Testis (tissue), 3 donors: ENCODE data around the gene ALG1. TPM values are rescaled to one million over a fixed set of nuclear protein-coding genes. Genes with fewer than 3 reads are reported as not detected.
"Not testable (repeated sequence)": the region's sequence is repeated elsewhere in the genome, so short reads cannot be mapped to it uniquely, and the experiment has no call there.

Experiments used
- DNase-seq: peaks from one replicate; pipeline ENCODE4 v3.0.0-alpha.2; 2019
- H3K27ac ChIP-seq, 2 donors: fragments of 200-600 bp; sonication (generic); one replicate each; pipeline ENCODE4 v1.5.1; 2019
- H3K27me3 ChIP-seq: fragments of 200-600 bp; sonication (generic); one replicate; pipeline ENCODE4 v1.5.1; 2019
- H3K36me3 ChIP-seq: fragments of 200-600 bp; sonication (generic); one replicate; pipeline ENCODE4 v1.5.1; 2017; ENCODE audit warnings: low read depth; ENCODE audit errors: missing control alignments
- H3K4me1 ChIP-seq: fragments of 200-600 bp; sonication (generic); one replicate; pipeline ENCODE4 v1.5.1; 2019
- H3K4me3 ChIP-seq, 2 donors: fragments of 200-600 bp; sonication (generic); one replicate each; pipeline ENCODE4 v1.5.1; 2017 to 2019
- H3K9me3 ChIP-seq: fragments of 200-600 bp; sonication (generic); one replicate; pipeline ENCODE4 v1.5.1; 2017
- CTCF ChIP-seq, 3 experiments: fragments of 450-650 bp in 2 of 3; fragments of 200-600 bp in 1 of 3; sonication (generic) in 1 of 3; IDR thresholded peaks; one replicate each; pipeline ENCODE4 v1.5.1; 2016 to 2019; ENCODE audit warnings: antibody characterized with exemption in 3 of 3, mild to moderate bottlenecking in 2 of 3, moderate library complexity in 1 of 3
- POLR2A ChIP-seq: fragments of 450-650 bp; IDR thresholded peaks from one replicate; pipeline ENCODE4 v1.6.1; 2017; ENCODE audit warnings: antibody characterized with exemption, mild to moderate bottlenecking, moderate library complexity
- WGBS, 2 donors: methylation state at CpG; one replicate each; pipeline ENCODE4 v1.1.5; 2018; 5-methylcytosine and 5-hydroxymethylcytosine counted together
- intact Hi-C: fragments of 100-400 bp; cut with DNase I; formaldehyde crosslinking; loops from one replicate; pipeline ENCODE4 v1.15.1; 2023; ENCODE audit warnings: low total_unique reads
- polyA plus RNA-seq: library from polyadenylated mRNA; stranded (reverse); fragments of 350-450 nt; fragmentation: Illumina TruSeq; extraction: RNeasy Lipid Tissue Mini Kit (QIAGEN cat#74804); gene quantifications from one replicate; pipeline ENCODE4 v1.2.3, GENCODE V29; 2014; ENCODE audit warnings: low read depth, low replicate concordance; ENCODE audit not compliant: insufficient read depth
- total RNA-seq, 2 donors: library from RNA; depleted of rRNA; stranded (reverse); fragments of >200 nt; gene quantifications; one replicate each; pipeline ENCODE4 v1.2.3, GENCODE V29; 2016

Gene ALG1
- total and polyA plus RNA-seq, 3 donors from 2014 or later, result 34.3 to 54.3 (median 35.9) TPM

DNA sequence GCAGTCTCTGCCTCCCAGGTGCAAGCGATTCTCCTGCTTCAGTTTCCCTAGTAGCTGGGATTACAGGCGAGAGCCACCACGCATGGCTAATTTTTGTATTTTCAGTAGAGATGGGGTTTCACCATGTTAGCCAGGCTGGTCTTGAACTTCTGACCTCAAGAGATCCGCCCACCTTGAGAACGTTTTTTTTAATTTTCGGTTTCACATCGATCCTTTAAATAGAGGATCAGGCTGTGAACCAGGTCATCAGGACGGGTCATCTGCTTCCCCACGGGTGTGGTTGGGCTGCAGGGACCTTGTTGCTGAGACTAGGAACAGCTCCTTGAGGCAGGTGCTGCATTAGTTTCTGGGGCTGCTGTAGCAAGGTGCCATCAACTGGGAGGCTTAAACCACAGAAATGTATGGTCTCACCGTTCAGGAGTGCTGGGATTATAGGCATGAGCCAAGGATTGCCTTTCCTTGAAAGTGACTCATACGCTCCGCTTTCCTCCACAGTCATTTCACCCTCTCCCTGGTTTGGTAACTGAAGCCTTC, 30.0 kb upstream of the ALG1 start:
- Histone ChIP-seq H3K4me1 (no peaks in the 10 kb centered on the region), H3K4me3 (no peak overlapping the region), H3K27ac (no peak overlapping the region), H3K9me3 (no peaks in the 10 kb centered on the region), H3K27me3 (no peaks in the 10 kb centered on the region), H3K36me3 (no peaks in the 10 kb centered on the region)
- intact Hi-C loops, result no loop called here
- TF ChIP-seq CTCF (IDR thresholded peaks at IDR 0.05) (no peak), POLR2A (no peak)
- no peak for DNase-seq
- WGBS, 2 donors, result 80 to 81% methylated on average over 12 of the region's 12 CpGs

GRCh38 chr16:5042574-5043171, 29.0 kb upstream of the ALG1 start:
- DNase-seq, result no peak
- Histone ChIP-seq H3K9me3 (no peaks in the 10 kb centered on the region), H3K27me3 (no peaks in the 10 kb centered on the region), H3K27ac (no peak overlapping the region), H3K36me3 (no peaks in the 10 kb centered on the region), H3K4me1 (no peaks in the 10 kb centered on the region), H3K4me3 (no peak overlapping the region)
- no peak for TF ChIP-seq CTCF (IDR thresholded peaks at IDR 0.05)
- TF ChIP-seq POLR2A, result no peak
- 70 to 77% methylated on average over 14 of the region's 14 CpGs for WGBS, 2 donors
- intact Hi-C loops, result no loop called here

- no peak for DNase-seq
- intact Hi-C loops, result no loop called here
- Histone ChIP-seq H3K27me3 (no peaks in the 10 kb centered on the region), H3K4me1 (no peaks in the 10 kb centered on the region), H3K9me3 (no peaks in the 10 kb centered on the region), H3K36me3 (no peaks in the 10 kb centered on the region), H3K4me3 (no peak overlapping the region), H3K27ac (no peak overlapping the region)
- WGBS, 2 donors, result 89 to 92% methylated on average over 8 of the region's 8 CpGs
- TF ChIP-seq POLR2A (no peak), CTCF (IDR thresholded peaks at IDR 0.05) (no peak)
Observed at GRCh38 chr16:5044011-5044540, 27.6 kb upstream of the ALG1 start.

- intact Hi-C loops, DNase-seq, H3K9me3 ChIP-seq, H3K27me3 ChIP-seq, H3K27ac ChIP-seq, H3K36me3 ChIP-seq, H3K4me1 ChIP-seq, H3K4me3 ChIP-seq: not testable (repeated sequence)
- WGBS, 2 donors, result 94 to 95% methylated on average over 11 of the region's 11 CpGs
Observed at GRCh38 chr16:5044581-5044980, 27.1 kb upstream of the ALG1 start.

- intact Hi-C loops, result no loop called here
- Histone ChIP-seq H3K36me3 (no peaks in the 10 kb centered on the region), H3K9me3 (no peaks in the 10 kb centered on the region), H3K27ac (no peak overlapping the region), H3K4me1 (no peaks in the 10 kb centered on the region), H3K4me3 (no peak overlapping the region), H3K27me3 (no peaks in the 10 kb centered on the region)
- TF ChIP-seq CTCF (IDR thresholded peaks at IDR 0.05) (no peak), POLR2A (no peak)
- WGBS, 2 donors, result 90 to 94% methylated on average over 7 to 8 of the region's 10 CpGs
- DNase-seq, result no peak
Observed at GRCh38 chr16:5045499-5046115, 26.0 kb upstream of the ALG1 start.
